Measurements from ENCODE around the gene MAGEA4.

MAGEA4 gene

GRCh38 chrX:151935358-151935757, 22.7 kb downstream of the MAGEA4 start:
- DNase-seq, result no peak

GRCh38 chrX:151938172-151938571, 25.5 kb downstream of the MAGEA4 start:
- DNase-seq, result no peak

GRCh38 chrX:151954730-151955129, 42.0 kb downstream of the MAGEA4 start:
- no peak for DNase-seq

GRCh38 chrX:151958101-151958500, 45.4 kb downstream of the MAGEA4 start:
- DNase-seq, result no peak

DNA sequence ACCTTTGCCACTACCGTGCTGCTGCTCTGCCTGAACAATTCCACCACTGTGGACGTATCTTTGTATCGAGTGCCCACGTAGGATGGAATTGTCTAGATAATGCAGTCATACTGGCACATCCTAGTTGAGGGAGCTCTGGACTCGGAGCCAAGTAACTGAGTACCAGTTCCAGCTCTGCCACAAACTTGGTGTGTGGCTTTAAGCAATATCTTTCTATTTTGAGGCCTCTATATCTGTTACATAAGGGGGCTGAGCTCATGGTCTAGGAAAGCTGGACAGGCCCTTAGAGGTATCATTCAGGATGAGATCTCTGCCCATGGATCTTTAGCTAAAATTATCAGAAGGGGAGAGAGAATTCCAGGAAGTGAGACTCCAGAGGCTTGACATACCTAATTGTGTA, 49.3 kb downstream of the MAGEA4 start:
- DNase-seq, result no peak

DNA sequence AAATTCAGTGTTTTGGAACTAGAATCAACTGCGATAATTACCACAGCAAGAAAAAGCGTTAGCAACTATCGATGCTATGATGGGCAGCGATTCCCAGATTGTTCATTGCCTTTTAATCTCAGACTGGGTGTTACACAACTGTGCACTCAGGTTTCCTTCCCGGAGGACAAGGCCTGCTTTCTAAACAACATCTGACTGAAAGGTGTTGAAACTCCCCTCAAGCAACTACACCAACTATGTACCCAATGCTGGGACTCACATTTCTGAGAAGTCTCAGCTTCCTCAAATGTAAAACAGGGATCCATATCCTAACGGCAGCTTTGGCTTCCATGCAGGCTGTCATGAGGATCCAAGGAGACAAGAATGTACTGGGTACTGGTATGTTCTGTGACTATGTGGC, 53.5 kb downstream of the MAGEA4 start:
- no peak for DNase-seq

DNA sequence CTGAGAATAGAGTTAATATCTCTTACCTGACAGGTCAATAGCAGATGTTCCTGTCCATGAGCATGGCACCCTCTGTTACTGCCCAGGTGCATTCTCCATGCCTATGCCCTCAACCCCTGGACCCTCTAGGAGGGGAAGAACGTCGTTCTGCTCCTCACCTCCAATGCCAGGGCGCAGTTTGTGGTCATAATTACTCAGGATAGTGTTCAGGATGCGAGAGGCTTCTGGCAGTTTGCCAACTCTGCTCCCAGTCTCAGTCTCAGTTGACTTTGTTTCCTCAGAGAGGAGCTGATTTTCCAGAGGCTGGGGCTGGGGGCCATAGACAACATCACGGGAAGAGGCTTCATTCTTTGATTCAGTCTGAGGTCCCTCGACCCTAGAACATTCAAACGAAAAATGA, 57.3 kb downstream of the MAGEA4 start:
- DNase-seq, result no peak

DNA sequence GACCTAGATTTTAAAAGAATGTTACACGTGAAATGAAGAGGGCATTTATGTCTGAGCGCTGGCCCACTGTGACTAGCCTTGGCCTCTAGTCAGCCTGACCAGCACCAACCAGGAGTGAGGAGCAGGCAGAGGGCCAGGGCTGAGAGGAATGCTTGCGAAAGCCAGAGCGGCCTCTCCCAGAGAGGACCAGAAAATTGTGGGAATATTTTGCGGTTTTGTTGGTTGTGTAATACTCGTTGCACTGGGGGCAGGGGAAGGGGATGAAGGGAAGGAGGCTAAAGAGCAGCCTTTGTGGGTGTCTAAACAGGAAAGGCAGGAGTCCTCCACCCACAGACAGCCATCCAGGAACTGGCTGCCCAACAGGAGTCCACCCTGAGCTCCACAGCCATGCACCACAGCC, 58.0 kb downstream of the MAGEA4 start:
- no peak for DNase-seq

DNA sequence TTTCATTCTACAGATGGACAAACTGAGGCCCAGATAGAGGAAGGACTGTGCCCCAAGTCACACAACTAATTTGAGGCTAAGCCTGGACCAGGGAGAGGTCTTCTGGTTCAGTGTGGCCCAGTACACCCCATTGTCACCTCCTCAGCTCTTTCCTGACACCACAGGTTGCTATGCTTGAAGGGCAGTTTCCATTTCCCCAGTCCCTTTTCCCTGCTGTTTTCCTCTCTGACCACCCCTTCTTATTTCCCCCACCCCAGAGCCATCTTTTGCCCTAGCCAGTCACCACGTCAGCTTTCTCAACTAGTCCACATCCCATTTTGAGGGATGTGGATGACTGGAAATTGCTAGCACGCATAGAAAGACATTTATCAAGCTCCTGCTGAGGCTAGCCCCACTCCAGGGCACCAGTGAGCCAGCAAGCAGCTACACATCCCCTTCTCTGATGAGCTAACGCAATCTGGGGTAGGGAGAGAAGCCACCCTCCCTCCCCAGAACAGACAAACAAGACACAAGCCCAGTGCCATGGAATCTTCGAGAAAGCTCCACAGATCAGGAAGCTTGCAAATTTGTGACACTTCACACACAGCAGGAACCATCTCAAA, 60.5 kb downstream of the MAGEA4 start:
- DNase-seq, result no peak

- no peak for DNase-seq
Measured at GRCh38 chrX:151973851-151974335, 61.2 kb downstream of the MAGEA4 start.
